Measurements from ENCODE around the gene CREBBP. TPM values are rescaled to one million over a fixed set of nuclear protein-coding genes. Genes with fewer than 3 reads are reported as not detected.
A peak's percentile ranks its signal among the peaks of the same experiment; 100 is the strongest.

CREBBP gene
- total and polyA plus RNA-seq, 2 experiments from 2014 or later: 24.4 to 33.8 TPM

- no peaks in the 10 kb centered on the region for H3K9me3 ChIP-seq (ENCODE audit: low read depth)
- peaks cover 20% of the 10 kb centered on the region for H3K36me3 ChIP-seq
- no peaks in the 10 kb centered on the region for H3K4me1 ChIP-seq (ENCODE audit: low read depth)
- no peaks in the 10 kb centered on the region for H3K27me3 ChIP-seq
- TF ChIP-seq CTCF (IDR thresholded peaks at IDR 0.05; ENCODE audit: low read depth, low read length): no peak
- H3K27ac ChIP-seq: no peak overlapping the region
- no peak overlapping the region for H3K4me3 ChIP-seq
- DNase-seq (ENCODE audit: low read depth in 1 of 2, low spot score in 1 of 2): peak; percentile 6 to 24
Measured at GRCh38 chr16:3793161-3793576, 87.3 kb downstream of the CREBBP start.

- no peak for TF ChIP-seq CTCF (IDR thresholded peaks at IDR 0.05; ENCODE audit: low read depth, low read length)
- H3K4me1 ChIP-seq (ENCODE audit: low read depth): no peaks in the 10 kb centered on the region
- no peak overlapping the region for H3K4me3 ChIP-seq
- H3K9me3 ChIP-seq (ENCODE audit: low read depth): no peaks in the 10 kb centered on the region
- H3K27me3 ChIP-seq: no peaks in the 10 kb centered on the region
- DNase-seq (ENCODE audit: low read depth in 1 of 2, low spot score in 1 of 2): no peak
- H3K27ac ChIP-seq: no peak overlapping the region
- peaks cover 20% of the 10 kb centered on the region for H3K36me3 ChIP-seq
Measured at GRCh38 chr16:3792472-3793012, 88.0 kb downstream of the CREBBP start.

GRCh38 chr16:3791701-3792100 is 88.8 kb downstream of the CREBBP start:
- H3K4me3 ChIP-seq: no peak overlapping the region
- H3K4me1 ChIP-seq (ENCODE audit: low read depth): no peaks in the 10 kb centered on the region
- H3K36me3 ChIP-seq: peaks cover 20% of the 10 kb centered on the region
- no peak for TF ChIP-seq CTCF (IDR thresholded peaks at IDR 0.05; ENCODE audit: low read depth, low read length)
- no peaks in the 10 kb centered on the region for H3K9me3 ChIP-seq (ENCODE audit: low read depth)
- no peak for DNase-seq (ENCODE audit: low read depth in 1 of 2, low spot score in 1 of 2)
- no peaks in the 10 kb centered on the region for H3K27me3 ChIP-seq
- H3K27ac ChIP-seq: no peak overlapping the region

- no peak for DNase-seq (ENCODE audit: low read depth in 1 of 2, low spot score in 1 of 2)
- H3K9me3 ChIP-seq (ENCODE audit: low read depth): no peaks in the 10 kb centered on the region
- TF ChIP-seq CTCF (IDR thresholded peaks at IDR 0.05; ENCODE audit: low read depth, low read length): no peak
- peaks cover 20% of the 10 kb centered on the region for H3K36me3 ChIP-seq
- no peak overlapping the region for H3K4me3 ChIP-seq
- no peak overlapping the region for H3K27ac ChIP-seq
- no peaks in the 10 kb centered on the region for H3K4me1 ChIP-seq (ENCODE audit: low read depth)
- H3K27me3 ChIP-seq: no peaks in the 10 kb centered on the region
Measured at GRCh38 chr16:3789375-3790099, 91.0 kb downstream of the CREBBP start.

- H3K9me3 ChIP-seq (ENCODE audit: low read depth): no peaks in the 10 kb centered on the region
- DNase-seq (ENCODE audit: low read depth in 1 of 2, low spot score in 1 of 2): no peak
- H3K27me3 ChIP-seq: no peaks in the 10 kb centered on the region
- H3K4me3 ChIP-seq: no peak overlapping the region
- TF ChIP-seq CTCF (IDR thresholded peaks at IDR 0.05; ENCODE audit: low read depth, low read length): no peak
- peaks cover 20% of the 10 kb centered on the region for H3K36me3 ChIP-seq
- H3K4me1 ChIP-seq (ENCODE audit: low read depth): no peaks in the 10 kb centered on the region
- H3K27ac ChIP-seq: no peak overlapping the region
Measured at GRCh38 chr16:3788711-3789374, 91.7 kb downstream of the CREBBP start.
